Endothelial cell of umbilical vein (primary cell): ENCODE measurements around the gene RIT2. TPM values are rescaled to one million over a fixed set of nuclear protein-coding genes. Genes with fewer than 3 reads are reported as not detected.

ENCODE experiments used
- BruUV-seq: library from RNA; stranded (reverse); fragments of 400-500 nt; replicated peaks from 2 replicates; lab custom pipeline; 2021; lab: Mats Ljungman, UMichigan
- CTCF ChIA-PET: fragments of 300-600, 350-600 bp; sonication (Branson Sonifier 250); formaldehyde crosslinking; loops from one replicate; lab custom pipeline; 2021; ENCODE audit warnings: antibody characterized with exemption, inconsistent platforms; lab: Charles Lee
- POLR2A ChIA-PET: fragments of 300-600, 350-600 bp; sonication (Branson Sonifier 250); formaldehyde crosslinking; loops from one replicate; lab custom pipeline; 2021; ENCODE audit warnings: antibody characterized with exemption, inconsistent platforms; lab: Charles Lee
- DNase-seq: peaks from one replicate; pipeline ENCODE4 v3.0.0-alpha.2; 2011; ENCODE audit warnings: low read depth, low spot score
- FAIRE-seq: peaks from 2 replicates; lab custom pipeline; 2011; peaks lifted over from hg19 to GRCh38; lab: Jason Lieb, UNC
- H2AFZ ChIP-seq: 2 replicates; pipeline ENCODE4 v1.6.0; 2012; ENCODE audit warnings: low read depth, low read length, control low read depth, inconsistent platforms
- H3K27ac ChIP-seq: 2 replicates; pipeline ENCODE4 v1.5.1; 2011; ENCODE audit warnings: low read depth, mild to moderate bottlenecking, control low read depth, low read length, moderate library complexity; ENCODE audit not compliant: insufficient read depth
- H3K27me3 ChIP-seq, 2 experiments: 2 replicates each; pipeline versions ENCODE4 v1.6.0 to v1.6.1; 2011; ENCODE audit warnings: low read length in 2 of 2, mixed read lengths in 1 of 2; ENCODE audit not compliant: control insufficient read depth in 2 of 2, insufficient read depth in 2 of 2
- H3K36me3 ChIP-seq, 2 experiments: 2 replicates in 1 of 2; 3 replicates in 1 of 2; pipeline ENCODE4 v1.5.1; 2011; ENCODE audit warnings: low read length in 2 of 2, mild to moderate bottlenecking in 1 of 2, moderate library complexity in 1 of 2; ENCODE audit not compliant: control insufficient read depth in 2 of 2, insufficient read depth in 2 of 2; ENCODE audit errors: extremely low read depth in 1 of 2
- H3K4me1 ChIP-seq: 3 replicates; pipeline ENCODE4 v1.5.1; 2011; ENCODE audit warnings: mild to moderate bottlenecking, low read length; ENCODE audit not compliant: control insufficient read depth, insufficient read depth; ENCODE audit errors: extremely low read depth
- H3K4me2 ChIP-seq: 2 replicates; pipeline ENCODE4 v1.6.1; 2011; ENCODE audit warnings: low read length, control low read depth, mixed read lengths; ENCODE audit not compliant: insufficient read depth
- H3K4me3 ChIP-seq, 3 experiments: fragments of 200-600 bp in 1 of 3; sonication (generic), shearing (Covaris generic) in 1 of 3; replicated peaks in 1 of 3; 2 replicates each; pipeline ENCODE4 v1.5.1; 2011 to 2016; ENCODE audit warnings: control low read depth in 3 of 3, low read length in 3 of 3, mild to moderate bottlenecking in 2 of 3, inconsistent platforms in 1 of 3, low read depth in 1 of 3, moderate library complexity in 1 of 3; ENCODE audit not compliant: insufficient read depth in 1 of 3
- H3K79me2 ChIP-seq: 2 replicates; pipeline ENCODE4 v1.6.0; 2012; ENCODE audit warnings: low read length, inconsistent platforms; ENCODE audit not compliant: control insufficient read depth, insufficient read depth
- H3K9ac ChIP-seq: replicated peaks from 2 replicates; pipeline ENCODE3; 2011; ENCODE audit warnings: low read length, control low read depth; ENCODE audit not compliant: insufficient read depth; ENCODE audit errors: extremely low read depth
- H3K9me1 ChIP-seq: replicated peaks from 3 replicates; pipeline ENCODE4 v1.6.0; 2011; ENCODE audit warnings: mild to moderate bottlenecking, low read length; ENCODE audit not compliant: control insufficient read depth, insufficient read depth; ENCODE audit errors: extremely low read depth
- H3K9me3 ChIP-seq: replicated peaks from 2 replicates; pipeline ENCODE4 v1.5.1; 2012; ENCODE audit warnings: low read length, inconsistent platforms; ENCODE audit not compliant: control insufficient read depth, insufficient read depth
- H4K20me1 ChIP-seq: replicated peaks from 2 replicates; pipeline ENCODE3; 2011; ENCODE audit warnings: mild to moderate bottlenecking, low read length; ENCODE audit not compliant: control insufficient read depth, insufficient read depth; ENCODE audit errors: extremely low read depth
- CTCF ChIP-seq, 2 donors: IDR thresholded peaks; 1 replicate in 1 of 2; 2 replicates in 1 of 2; pipeline ENCODE4 v1.5.1; 2011; ENCODE audit warnings: low read length in 2 of 2, mild to moderate bottlenecking in 2 of 2, moderate library complexity in 2 of 2, control low read depth in 1 of 2, inconsistent platforms in 1 of 2, low read depth in 1 of 2; ENCODE audit not compliant: insufficient read depth in 1 of 2; ENCODE audit errors: extremely low read depth in 1 of 2
- EZH2 ChIP-seq: IDR thresholded peaks from 2 replicates; pipeline ENCODE4 v1.6.1; 2012; ENCODE audit warnings: borderline replicate concordance, low read depth, mild to moderate bottlenecking, moderate library complexity, low read length, inconsistent platforms; ENCODE audit not compliant: severe bottlenecking
- FOS ChIP-seq: IDR thresholded peaks from 2 replicates; pipeline ENCODE4 v1.6.1; 2011; ENCODE audit warnings: mild to moderate bottlenecking, low read length, moderate library complexity, borderline replicate concordance; ENCODE audit not compliant: insufficient read depth
- GATA2 ChIP-seq: IDR thresholded peaks from 2 replicates; pipeline ENCODE4 v1.7.0; 2011; ENCODE audit warnings: low read depth, mild to moderate bottlenecking, moderate library complexity, mixed read lengths, low read length; ENCODE audit not compliant: insufficient read length, insufficient read depth
- JUN ChIP-seq: IDR thresholded peaks from 2 replicates; pipeline ENCODE4 v1.6.1; 2011; ENCODE audit warnings: borderline replicate concordance, low read depth; ENCODE audit not compliant: insufficient read length, insufficient read depth
- MAX ChIP-seq: IDR thresholded peaks from 2 replicates; pipeline ENCODE4 v1.6.1; 2011; ENCODE audit not compliant: insufficient read depth, insufficient read length
- MYC ChIP-seq: IDR thresholded peaks from one replicate; pipeline ENCODE4 v1.6.1; 2011; ENCODE audit warnings: mild to moderate bottlenecking, low read depth, low read length
- POLR2A ChIP-seq: IDR thresholded peaks from 2 replicates; pipeline ENCODE4 v1.6.1; 2012; ENCODE audit warnings: low read depth, mild to moderate bottlenecking, control low read depth, low read length
- POLR2AphosphoS5 ChIP-seq: IDR thresholded peaks from 2 replicates; pipeline ENCODE4 v1.6.1; 2012; ENCODE audit warnings: low read depth, mild to moderate bottlenecking, control low read depth, low read length, moderate library complexity; ENCODE audit not compliant: insufficient read depth
- dilution Hi-C: fragments of 300-500 bp; cut with MboI; formaldehyde crosslinking; loops from one replicate; pipeline ENCODE4 v1.15.0; 2019; ENCODE audit warnings: low sequenced_read_pairs; ENCODE audit not compliant: extremely low pct_ligation_motif_present
- intact Hi-C: fragments of 100-400 bp; cut with micrococcal nuclease; formaldehyde crosslinking; loops from one replicate; pipeline ENCODE4 v1.10.0; 2022
- polyA plus RNA-seq, 4 experiments: library from polyadenylated mRNA; depleted of rRNA in 3 of 4; stranded (reverse) in 3 of 4; unstranded in 1 of 4; fragments of >200 nt; gene quantifications; 2 replicates each; pipeline versions ENCODE4 v1.2.1 to v1.2.3, GENCODE V29; 2011 to 2012; ENCODE audit warnings: missing spikeins in 1 of 4
- total RNA-seq: library from RNA; stranded (reverse); gene quantifications from 2 replicates; pipeline ENCODE4 v1.2.3, GENCODE V29; 2021

Gene RIT2
- total and polyA plus RNA-seq, 2 donors (not counting 3 experiments of a cell fraction or from before 2014, with no cell fraction given), result not detected

- DNase-seq (no peak), FAIRE-seq (no peak)
- Histone ChIP-seq H3K79me2 (no peaks in the 10 kb centered on the region), H3K27ac (no peak overlapping the region), H3K36me3 (no peaks in the 10 kb centered on the region), H3K9me3 (no peaks in the 10 kb centered on the region), H3K9ac (no peak overlapping the region), H4K20me1 (no peaks in the 10 kb centered on the region), H3K4me1 (no peaks in the 10 kb centered on the region), H3K4me2 (no peak overlapping the region), H3K27me3 (no peaks in the 10 kb centered on the region), H3K4me3 (no peak overlapping the region), H2AFZ (no peak overlapping the region), H3K9me1 (no peaks in the 10 kb centered on the region)
- TF ChIP-seq JUN (no peak), POLR2AphosphoS5 (no peak), MYC (no peak), FOS (no peak), CTCF (IDR thresholded peaks at IDR 0.05; ENCODE audit: extremely low read depth in 1 of 2, insufficient read depth in 1 of 2, low read depth in 1 of 2, low read length in 2 of 2) (no peak), GATA2 (no peak), MAX (no peak), POLR2A (no peak), EZH2 (no peak)
- CTCF ChIA-PET, result interaction anchor here (1.4 to 1.6 kb wide), 2 partner anchors 10 to 138 kb away, joined by 3 to 4 read pairs; no protein-coding TSS in a partner anchor
- intact Hi-C loops (no loop called here), dilution Hi-C loops (no loop called here)
- POLR2A ChIA-PET, result no interaction called here
- no TSS peak for BruUV-seq
Measured at GRCh38 chr18:42734520-42734919, 381.0 kb downstream of the RIT2 start.
